ENCODE data around the gene ADAMTSL3.

DNA sequence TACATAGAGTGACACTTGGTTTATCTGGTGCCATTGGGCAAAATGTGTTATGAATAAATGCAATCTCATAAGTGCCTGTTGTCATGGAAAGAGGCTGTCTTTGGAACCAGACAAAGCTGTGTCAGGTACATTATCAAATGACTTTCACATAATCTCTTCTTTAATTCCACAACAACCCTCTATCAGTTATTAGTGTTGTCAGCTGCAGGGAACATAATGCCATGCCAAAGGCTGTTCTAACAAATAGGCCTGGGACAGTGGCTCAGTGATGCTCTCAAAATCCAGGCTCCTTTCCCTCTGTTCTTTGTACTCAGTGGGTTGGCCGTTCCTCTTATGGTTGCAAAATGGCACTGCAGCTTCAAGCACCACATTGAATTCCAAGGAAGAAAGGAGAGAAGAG lies 91.8 kb downstream of the ADAMTSL3 start:
- no peak for TF ChIP-seq NANOG (IDR thresholded peaks at IDR 0.05; ENCODE audit: insufficient read depth, low read depth, low read length, poor library complexity, severe bottlenecking)
- no peak for TF ChIP-seq EZH2 (IDR thresholded peaks at IDR 0.05; ENCODE audit: low read depth, low read length, severe bottlenecking)
- no peak for TF ChIP-seq CBX8 (IDR thresholded peaks at IDR 0.05; ENCODE audit: borderline replicate concordance, low read depth, low read length)
- TF ChIP-seq, protein P1, sequence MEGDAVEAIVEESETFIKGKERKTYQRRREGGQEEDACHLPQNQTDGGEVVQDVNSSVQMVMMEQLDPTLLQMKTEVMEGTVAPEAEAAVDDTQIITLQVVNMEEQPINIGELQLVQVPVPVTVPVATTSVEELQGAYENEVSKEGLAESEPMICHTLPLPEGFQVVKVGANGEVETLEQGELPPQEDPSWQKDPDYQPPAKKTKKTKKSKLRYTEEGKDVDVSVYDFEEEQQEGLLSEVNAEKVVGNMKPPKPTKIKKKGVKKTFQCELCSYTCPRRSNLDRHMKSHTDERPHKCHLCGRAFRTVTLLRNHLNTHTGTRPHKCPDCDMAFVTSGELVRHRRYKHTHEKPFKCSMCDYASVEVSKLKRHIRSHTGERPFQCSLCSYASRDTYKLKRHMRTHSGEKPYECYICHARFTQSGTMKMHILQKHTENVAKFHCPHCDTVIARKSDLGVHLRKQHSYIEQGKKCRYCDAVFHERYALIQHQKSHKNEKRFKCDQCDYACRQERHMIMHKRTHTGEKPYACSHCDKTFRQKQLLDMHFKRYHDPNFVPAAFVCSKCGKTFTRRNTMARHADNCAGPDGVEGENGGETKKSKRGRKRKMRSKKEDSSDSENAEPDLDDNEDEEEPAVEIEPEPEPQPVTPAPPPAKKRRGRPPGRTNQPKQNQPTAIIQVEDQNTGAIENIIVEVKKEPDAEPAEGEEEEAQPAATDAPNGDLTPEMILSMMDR (IDR thresholded peaks at IDR 0.05; ENCODE audit: control extremely low read depth in 1 of 3, insufficient read depth in 1 of 3, low read depth in 1 of 3, low read length in 3 of 3): no peak
- TF ChIP-seq SIX5 (IDR thresholded peaks at IDR 0.05; ENCODE audit: low read depth, low read length): no peak
- TF ChIP-seq EP300 (IDR thresholded peaks at IDR 0.05; ENCODE audit: borderline replicate concordance in 1 of 2, low read depth in 2 of 2, low read length in 2 of 2): no peak
- TF ChIP-seq POLR2AphosphoS5 (IDR thresholded peaks at IDR 0.05; ENCODE audit: low read depth, low read length): no peak
- TF ChIP-seq ATF2 (IDR thresholded peaks at IDR 0.05; ENCODE audit: low read length): no peak
- no peak for TF ChIP-seq TAF1 (IDR thresholded peaks at IDR 0.05; ENCODE audit: low read depth, low read length)
- TF ChIP-seq CREB1 (IDR thresholded peaks at IDR 0.05): no peak
- TF ChIP-seq GABPA (IDR thresholded peaks at IDR 0.05; ENCODE audit: borderline replicate concordance, insufficient read depth, low read length): no peak
- TF ChIP-seq SIN3A (conservative IDR thresholded peaks at IDR 0.05 in 1 of 2, IDR thresholded peaks at IDR 0.05 in 1 of 2; ENCODE audit: low read depth in 1 of 2, low read length in 2 of 2): no peak
